Renal pelvis (tissue), 4 donors: ENCODE results near the gene ATF6. TPM values are rescaled to one million over a fixed set of nuclear protein-coding genes. Genes with fewer than 3 reads are reported as not detected.
"Not testable (repeated sequence)": the region's sequence is repeated elsewhere in the genome, so short reads cannot be mapped to it uniquely, and the experiment has no call there.

ENCODE experiments used
- DNase-seq: peaks from one replicate; pipeline ENCODE4 v3.0.0-alpha.2; 2013
- polyA plus RNA-seq, 3 donors: library from polyadenylated mRNA; unstranded; fragments of 120-200 nt; gene quantifications; one replicate each; pipeline ENCODE4 v1.2.1, GENCODE V29; 2013; ENCODE audit not compliant: insufficient read length in 3 of 3

ATF6 gene
- polyA plus RNA-seq, 3 donors, result 26.6 to 32.6 (median 27.5) TPM

DNA sequence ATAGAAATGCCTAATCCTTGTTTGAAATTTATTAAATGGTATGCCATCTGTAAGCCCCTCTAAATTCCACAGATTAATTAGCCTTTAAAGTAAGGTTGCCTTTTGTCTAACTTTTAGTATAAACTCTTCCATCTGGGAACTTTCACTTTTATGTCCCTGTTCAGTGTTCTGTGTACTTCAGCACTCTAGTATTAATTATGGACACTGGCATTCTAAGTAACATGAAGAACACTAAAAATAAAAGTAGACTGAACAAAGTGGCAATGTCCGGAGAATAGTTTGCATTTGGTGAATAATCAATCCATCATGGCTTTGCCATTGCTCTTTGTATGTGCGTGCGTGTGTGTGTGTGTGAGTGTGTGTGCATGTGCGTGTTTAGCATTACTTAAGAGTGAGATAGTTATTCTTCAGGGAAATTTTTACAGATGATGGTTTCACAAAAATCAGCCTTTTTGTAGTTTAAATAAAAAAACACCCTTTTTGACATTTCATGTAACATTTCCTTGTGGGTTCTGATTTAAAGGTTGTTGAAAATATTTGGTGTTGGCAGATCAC is 51.1 kb downstream of the ATF6 start:
- peak; percentile 20 for DNase-seq

DNA sequence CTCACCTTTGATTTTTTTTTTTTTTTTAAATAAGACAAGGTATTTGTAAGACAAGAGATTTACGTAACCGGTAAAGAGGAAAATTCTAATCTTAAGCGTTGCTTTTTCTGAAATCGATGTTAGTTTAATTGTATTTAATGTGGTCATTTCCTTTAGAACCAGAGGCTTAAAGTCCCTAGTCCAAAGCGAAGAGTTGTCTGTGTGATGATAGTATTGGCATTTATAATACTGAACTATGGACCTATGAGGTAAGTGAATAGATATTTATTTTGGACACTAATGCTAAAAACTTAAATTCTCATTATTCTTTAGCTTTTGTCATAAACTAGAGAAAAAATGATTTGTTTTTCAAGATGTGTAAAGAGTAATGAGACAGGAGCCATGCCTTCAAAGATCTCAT is 54.8 kb downstream of the ATF6 start:
- no peak for DNase-seq

DNA sequence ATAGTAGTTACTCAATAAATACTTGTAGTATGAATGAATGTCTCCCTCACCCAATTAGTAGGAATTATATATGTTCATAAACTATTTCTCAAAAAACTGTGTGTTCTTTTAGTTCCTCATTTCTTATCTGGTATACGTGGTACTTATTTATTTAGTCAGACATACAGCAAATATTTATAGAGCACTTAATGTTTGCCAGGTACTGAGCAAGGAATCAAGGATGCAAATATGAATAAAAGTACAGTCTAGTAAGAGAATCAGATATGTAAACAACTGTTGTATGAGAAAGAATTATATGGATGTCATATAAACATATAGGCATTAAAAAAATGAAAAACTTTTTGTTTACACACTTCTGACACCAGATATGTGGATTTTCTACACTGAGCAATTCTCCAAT is 58.5 kb downstream of the ATF6 start:
- DNase-seq, result no peak

DNA sequence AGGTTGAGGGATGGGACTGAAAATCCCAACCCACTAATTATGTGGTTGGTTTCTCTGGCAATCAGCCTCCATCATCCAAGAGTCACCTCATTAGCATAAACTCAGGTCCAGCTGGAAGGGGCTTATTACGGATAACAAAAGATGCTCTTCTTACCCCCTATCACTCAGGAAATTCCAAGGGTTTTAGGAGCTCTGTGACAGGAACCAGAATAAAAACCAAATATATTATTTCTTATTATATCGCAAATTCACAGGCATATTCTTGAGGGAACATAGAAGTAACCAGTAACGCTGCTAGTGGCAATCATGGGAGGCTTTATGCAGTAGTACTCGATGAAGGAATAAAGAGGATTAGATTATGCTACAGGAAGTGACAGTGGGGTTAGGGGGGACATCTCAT is 59.7 kb downstream of the ATF6 start:
- DNase-seq, result no peak

DNA sequence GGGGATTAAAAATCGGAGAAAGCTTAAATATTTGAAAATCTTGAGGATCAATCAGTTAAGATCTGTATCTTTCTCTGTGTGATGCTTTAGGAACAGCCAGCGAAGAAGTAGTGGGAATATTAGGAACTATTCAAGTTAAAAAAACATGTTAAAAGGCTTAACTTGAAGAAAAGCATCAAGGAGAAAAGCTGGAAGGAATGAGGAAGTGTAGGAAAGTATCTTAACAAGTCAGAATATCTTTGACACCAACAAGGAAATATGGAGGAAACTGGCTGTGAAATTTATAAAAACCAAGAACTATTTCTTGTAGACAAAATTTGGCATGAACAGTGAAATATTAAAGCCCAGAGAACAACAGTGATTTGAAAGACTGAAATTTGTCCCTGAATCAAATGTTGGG is 60.4 kb downstream of the ATF6 start:
- DNase-seq, result no peak

DNA sequence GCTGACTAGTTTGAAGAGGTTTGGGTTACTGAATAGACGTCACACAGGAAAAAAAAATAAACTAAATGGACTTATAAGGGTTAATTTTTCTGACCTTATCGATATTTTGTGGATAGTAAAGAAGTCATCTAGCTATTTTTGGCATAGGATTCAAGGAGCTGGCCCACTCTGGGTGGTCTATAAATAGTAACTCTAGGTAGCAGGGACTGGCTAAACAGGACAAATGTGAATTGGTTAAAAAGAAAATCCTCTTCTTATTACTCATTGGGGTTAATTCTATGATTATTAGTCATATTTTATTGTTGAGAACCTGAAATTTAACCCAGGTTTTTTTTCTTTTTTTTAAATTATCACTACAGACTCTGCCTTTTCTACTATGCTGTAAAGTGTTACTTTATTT is 61.7 kb downstream of the ATF6 start:
- DNase-seq, result no peak

DNA sequence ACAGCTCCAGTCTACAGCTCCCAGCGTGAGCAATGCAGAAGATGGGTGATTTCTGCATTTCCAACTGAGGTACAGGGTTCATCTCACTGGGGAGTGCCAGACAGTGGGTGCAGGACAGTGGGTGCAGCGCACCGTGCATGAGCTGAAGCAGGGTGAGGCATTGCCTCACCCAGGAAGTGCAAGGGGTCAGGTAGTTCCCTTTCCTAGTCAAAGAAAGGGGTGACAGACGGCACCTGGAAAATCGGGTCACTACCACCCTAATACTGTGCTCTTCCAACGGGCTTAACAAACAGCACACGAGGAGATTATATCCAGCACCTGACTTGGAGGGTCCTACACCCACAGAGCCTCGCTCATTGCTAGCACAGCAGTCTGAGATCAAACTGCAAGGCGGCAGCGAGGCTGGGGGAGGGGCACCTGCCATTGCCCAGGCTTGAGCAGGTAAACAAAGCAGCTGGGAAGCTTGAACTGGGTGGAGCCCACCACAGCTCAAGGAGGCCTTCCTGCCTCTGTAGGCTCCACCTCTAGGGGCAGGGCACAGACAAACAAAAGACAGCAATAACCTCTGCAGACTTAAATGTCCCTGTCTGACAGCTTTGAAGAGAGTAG is 66.3 kb downstream of the ATF6 start:
- DNase-seq, result not testable (repeated sequence)

DNA sequence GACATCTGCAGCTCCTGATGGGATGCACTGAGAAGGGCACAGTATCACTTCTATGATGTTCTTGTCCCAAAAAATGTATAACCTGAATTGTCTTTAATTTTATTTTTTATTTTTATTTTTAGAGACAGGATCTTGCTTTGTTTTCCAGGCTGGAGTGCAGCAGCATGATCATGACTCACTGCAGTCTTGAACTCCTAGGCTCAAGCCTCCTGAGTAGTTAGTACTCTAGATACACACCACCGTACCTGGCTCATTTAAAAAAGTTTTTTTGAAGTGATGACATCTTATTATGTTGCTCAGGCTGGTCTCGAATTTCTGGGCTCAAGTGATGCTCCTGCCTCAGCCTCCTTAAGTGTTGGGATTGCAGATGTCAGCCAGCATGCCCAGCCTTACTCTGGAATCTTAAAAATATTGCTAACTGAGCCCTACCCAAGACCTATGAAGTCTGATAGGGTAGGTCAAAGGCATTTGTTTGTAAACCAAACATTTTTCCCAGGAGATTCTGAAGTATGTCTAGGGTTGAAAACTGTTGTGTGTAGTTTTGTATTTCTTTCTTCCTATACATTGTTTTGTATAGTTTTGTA is 68.9 kb downstream of the ATF6 start:
- no peak for DNase-seq

DNA sequence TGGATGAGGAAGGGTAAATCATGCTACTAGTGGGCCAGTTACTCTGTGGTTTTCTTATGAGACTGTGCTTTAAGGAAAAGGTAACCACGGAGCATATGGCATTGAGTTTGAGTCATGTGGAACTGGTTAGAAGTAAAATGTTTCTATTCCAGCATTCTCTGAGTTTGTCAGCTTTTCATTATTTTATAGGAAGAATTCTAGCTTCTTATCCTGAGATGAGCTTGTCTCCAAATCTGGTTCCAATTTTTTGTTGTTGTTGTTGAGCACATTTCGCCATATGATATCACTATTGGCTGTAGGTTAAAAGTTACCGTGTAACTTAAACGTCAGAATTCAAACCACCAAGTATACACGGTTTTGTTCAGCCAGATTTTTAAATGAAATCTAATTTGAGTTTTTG is 69.9 kb downstream of the ATF6 start:
- no peak for DNase-seq

DNA sequence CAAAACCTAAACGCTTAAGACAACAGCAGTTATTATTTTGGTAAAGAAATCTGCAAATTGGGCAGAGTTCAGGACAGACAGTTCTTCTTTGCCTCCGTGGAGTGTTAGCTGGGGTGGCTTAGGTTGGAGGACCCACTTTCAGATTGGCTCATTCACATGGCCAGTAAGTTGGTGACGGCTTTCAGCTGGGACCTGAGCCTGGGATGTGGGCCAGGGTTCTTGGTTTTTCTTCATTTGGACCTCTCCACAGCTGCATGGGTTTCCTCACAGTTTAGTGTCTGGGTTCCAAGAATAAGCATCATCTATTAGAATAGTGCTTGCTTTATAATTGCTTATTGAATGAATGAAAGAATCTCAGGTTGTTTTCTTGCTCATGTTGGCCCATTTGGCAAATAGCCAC is 72.2 kb downstream of the ATF6 start:
- no peak for DNase-seq

DNA sequence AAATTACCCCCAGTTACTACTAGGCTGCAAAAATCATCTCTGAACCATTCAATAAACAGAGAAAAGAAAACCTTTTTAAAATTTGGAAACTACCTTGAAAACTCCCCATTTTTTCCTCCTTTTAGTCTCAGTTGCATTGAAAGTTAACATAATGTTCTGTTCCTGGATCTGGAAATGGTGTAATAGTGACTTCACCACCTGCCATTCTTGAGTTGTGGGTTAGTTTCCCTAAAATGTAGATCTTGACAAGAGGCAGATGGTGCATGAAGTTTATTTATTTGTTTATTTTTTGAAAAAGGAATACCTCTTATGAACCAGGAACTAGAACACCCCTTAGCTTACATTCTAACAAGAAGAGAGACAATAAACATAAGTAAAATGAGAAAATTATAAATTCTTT is 72.8 kb downstream of the ATF6 start:
- no peak for DNase-seq

DNA sequence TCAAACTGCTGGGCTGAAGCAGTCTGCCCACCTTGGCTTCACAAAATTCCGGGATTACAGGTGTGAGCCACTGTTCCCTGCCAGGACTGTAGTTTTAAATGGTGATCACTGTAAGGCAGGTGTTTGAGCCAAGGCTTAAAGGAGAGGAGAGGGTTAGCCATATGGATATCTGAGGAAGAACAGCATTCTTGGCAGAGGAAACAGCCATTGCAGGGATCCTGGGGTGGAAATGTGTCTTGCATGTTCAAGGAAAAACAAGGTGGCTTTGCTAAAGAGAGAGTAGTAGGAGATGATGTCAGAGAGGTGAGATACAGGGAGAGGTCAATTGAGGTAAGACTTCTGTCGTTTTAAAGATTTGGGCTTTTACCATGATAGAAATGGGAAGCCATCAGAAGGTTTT is 73.5 kb downstream of the ATF6 start:
- DNase-seq, result no peak

DNA sequence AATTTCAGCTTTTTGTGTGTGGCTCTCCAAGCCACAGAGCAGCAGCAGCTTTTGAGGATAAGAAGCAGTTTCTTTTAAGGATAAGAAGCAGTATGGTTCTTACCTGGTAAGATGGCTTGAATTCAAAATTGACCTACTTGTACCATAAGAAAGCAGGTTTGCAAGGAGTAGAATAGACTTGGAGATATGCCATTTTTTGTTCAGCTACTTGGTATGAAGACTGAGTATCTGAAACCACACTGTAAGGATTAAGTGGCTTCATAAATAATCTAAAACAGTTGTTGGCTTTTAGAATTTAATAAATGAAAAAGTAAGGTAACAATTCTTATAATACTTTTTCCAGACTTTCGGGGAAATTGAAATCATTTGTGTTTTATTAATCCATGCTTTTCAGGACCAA is 74.2 kb downstream of the ATF6 start:
- DNase-seq, result no peak

DNA sequence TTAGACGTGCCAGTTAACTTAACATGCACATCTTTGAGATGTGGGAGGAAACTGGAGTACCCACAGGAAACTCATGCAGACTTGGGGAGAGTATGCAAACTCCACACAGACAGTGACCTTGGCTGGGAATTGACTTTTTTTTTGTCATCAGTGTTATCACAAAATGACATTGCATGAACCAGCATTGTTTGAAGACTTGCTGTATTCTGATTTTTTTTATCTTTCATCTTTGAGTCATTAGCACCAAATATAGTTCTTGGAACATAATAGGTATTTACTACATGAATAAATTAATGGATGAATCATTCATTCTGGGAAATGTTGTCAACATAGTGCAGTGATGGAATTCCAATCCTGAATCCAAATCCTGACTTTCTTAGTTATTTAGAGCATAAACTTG is 77.0 kb downstream of the ATF6 start:
- DNase-seq, result no peak

DNA sequence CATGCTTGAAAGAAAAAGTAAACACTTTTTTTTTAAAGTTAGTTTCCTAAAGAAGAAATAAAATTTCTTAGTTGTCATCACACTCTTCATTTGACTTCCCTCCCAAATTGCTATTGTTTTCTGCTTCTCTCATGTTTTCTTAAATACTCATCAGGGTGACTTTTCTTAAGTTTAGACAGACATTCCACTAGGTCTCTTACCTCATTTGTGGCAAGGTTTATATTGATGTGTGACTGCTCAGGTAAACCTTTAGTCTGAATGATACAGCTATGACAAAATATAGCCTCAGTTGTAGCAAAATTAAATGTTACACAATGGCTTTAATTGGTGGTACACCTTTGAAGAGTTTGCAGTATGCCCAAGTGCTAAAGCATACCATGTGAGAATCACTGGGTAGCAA is 78.6 kb downstream of the ATF6 start:
- no peak for DNase-seq

DNA sequence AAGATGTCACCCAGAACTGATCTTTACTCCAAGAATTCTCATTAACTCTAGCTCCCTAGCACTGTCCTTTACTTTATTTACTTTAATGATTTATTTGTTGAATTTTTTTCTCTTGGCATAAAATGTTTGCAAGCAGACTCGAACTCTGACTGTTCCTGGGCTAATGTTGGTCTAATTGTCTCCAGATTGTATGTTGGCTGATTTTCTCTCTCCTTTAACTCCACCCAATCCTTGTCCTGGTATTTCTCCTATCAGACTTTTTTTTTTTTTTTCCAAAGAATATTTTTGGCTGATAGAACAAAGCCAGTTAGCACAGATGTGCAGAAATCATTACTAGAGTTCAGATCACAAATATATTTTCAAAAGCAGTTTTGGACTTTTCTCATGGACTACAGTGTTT is 82.6 kb downstream of the ATF6 start:
- DNase-seq, result no peak

DNA sequence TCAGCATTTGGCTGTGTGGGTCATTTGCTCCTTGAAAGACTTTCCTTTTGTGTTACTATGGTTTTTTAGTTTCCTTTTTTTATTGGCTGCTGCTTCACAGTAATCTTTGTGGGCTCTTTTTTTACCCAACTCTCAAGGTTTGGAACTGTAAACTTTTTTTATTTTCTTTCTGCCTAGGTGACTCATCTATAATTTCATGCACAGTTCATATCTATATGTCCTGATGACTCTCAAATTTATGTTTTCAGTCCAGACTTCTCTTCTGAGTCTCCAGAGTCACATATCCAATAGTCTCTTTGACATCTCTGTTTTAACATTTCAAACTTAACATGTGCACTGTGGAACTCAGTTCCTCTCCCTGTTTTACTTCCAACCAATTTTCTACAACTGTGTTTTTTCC is 83.4 kb downstream of the ATF6 start:
- DNase-seq, result no peak

DNA sequence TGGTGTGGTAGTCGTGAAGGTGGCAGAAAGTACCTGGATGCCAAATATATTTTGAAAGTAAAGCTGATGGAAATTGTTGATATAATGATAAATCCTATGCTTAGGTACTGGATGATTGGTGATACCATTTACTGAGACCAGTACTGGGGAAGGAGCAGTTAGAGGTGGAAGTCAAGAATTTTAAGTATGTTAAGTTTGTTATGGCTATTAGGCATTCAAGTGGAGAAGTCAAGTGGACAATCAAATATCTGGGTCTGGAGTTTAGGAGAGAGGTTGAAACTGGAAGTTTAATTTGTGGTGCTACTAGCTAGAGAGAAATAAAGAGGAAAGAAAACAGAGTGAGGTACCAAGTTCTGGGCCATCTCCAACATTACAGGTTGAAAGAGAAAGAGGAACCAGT is 89.1 kb downstream of the ATF6 start:
- DNase-seq, result no peak

DNA sequence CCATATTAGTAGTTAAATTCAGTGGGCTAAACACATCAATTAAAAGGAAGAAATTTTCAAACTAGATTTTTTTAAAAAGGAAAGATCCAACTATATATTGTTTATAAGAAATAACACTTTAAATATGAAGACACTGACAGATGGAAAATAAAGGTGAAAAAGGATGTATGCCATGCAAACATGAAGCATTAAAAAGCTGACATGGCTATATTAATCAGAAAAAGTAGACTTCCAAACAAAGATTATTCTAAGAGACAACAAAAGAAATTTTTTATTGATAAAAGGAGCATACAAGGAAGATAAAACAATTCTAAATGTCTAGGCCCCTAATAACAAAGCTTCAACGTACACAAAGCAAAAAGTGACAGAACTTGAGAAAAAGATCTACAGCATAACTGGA is 92.2 kb downstream of the ATF6 start:
- DNase-seq, result no peak

DNA sequence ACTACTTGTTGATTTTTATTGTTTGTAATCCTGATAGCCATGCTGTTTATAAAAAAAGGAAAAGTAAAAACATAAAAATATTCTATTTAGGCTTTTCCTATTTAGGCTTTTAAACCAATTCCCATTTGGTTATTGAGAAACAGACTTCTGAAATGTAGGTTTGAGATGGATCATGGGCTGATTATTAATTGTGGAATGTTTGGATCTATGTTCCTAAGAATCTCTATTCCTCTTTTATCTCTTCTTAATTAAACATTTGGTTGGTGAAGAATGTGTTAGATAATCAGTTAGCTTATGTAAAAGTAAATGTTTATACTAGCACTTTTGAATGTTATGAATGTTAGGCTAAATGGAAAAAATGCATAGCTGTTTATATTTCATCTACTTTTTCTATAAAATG is 97.4 kb downstream of the ATF6 start:
- no peak for DNase-seq

DNA sequence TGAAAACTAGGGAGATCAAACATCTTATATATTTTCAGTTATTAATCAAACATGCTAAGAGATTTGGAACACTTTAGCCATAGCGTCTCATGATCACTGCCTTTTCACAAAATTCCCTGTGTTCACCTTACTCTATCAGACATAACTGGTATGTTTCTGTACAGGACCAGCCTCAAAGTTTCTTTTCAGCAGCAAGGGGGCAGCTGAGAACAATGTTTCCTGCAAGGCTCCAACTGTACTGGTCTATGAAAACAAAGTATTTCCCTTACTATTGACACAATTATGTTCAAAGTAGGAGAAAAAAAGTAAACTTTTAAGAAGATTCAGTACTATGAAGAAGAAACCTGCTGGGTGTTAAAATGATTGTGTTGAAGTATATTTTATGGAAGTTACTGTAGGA is 98.5 kb downstream of the ATF6 start:
- DNase-seq, result peak; percentile 39

DNA sequence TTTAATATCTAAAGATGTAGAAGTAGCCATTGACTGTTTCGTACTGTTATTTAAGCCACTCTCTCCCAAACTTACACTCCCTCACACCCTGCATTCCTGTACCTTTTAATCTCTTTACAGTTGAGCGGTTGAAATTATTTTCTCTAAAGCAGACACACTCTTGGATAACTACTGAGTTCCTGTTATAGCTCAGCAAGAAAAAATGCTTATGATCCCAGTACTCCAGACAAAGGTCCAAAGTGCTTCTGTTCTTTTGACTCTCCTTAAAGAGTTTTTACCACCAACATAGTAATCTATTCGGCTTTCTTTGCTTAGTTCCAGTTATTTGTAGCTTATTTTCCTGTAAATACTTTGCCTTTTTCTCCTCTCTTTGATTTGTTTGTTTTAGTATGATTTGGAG is 100.1 kb downstream of the ATF6 start:
- DNase-seq, result no peak

DNA sequence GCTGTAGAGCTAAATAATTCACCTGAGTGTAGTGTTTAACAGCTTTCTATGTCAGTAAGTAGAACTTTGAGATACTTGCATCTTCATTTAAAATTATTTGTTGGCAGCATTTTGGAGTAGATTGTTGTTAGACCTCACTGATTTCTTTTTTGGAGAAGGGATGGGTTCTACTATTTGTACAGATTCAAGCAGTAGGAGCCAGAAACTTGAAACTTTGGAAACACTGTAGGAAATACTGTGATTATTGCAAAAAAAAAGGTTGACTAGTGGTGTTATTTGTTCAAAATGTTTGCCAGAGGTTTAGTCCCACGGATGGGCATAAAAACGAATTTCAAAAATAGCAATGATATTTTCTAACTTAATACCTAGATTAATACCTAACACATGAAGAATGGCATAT is 102.7 kb downstream of the ATF6 start:
- no peak for DNase-seq

DNA sequence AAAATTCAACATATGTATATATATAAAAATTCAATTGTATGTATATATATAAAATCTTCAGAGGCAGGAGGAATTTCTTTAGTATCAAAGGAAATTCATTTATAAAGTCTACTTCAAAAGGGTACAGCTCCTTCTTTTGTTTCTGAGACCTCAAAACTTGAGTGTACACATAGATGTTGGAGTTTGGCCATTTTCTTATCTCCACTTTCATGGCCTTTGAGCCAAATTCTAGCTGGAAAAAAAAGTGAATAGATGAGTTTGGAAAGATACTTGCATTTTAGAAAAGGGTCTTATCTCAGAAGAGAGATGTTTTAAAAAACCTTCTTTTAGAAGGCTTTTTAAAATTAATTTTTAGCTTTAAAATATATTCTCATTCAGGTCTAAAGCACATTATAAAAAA is 103.2 kb downstream of the ATF6 start:
- DNase-seq, result no peak
